H1 (cell line): ENCODE data around the gene PLGRKT. TPM values are rescaled to one million over a fixed set of nuclear protein-coding genes. Genes with fewer than 3 reads are reported as not detected.

Experiments
- CTCF ChIA-PET: fragments of 300-600 bp; sonication (Branson Sonifier 250); formaldehyde crosslinking; loops from one replicate; lab custom pipeline; 2021; ENCODE audit not compliant: partially characterized antibody; lab: Charles Lee
- POLR2A ChIA-PET: fragments of 300-600 bp; sonication (Branson Sonifier 250); formaldehyde crosslinking; loops from one replicate; lab custom pipeline; 2021; ENCODE audit warnings: inconsistent platforms; ENCODE audit not compliant: partially characterized antibody; lab: Charles Lee
- DNase-seq, 2 experiments: peaks; one replicate each; pipeline versions ENCODE4 v3.0.0 to v3.0.0-alpha.2; 2010 to 2022; ENCODE audit warnings: low spot score in 2 of 2, low read depth in 1 of 2, mixed read lengths in 1 of 2
- FAIRE-seq: peaks from 2 replicates; lab custom pipeline; 2011; peaks lifted over from hg19 to GRCh38; lab: Jason Lieb, UNC
- H2AFZ ChIP-seq: 2 replicates; pipeline ENCODE4 v1.8.1; 2012; ENCODE audit warnings: low read length, inconsistent platforms
- H2AK5ac ChIP-seq: 2 replicates; pipeline ENCODE4 v1.6.1; 2013; ENCODE audit warnings: low read depth, low read length
- H2BK120ac ChIP-seq: replicated peaks from 2 replicates; pipeline ENCODE3; 2013; ENCODE audit warnings: low read depth, low read length, inconsistent platforms
- H2BK12ac ChIP-seq: 2 replicates; pipeline ENCODE4 v1.6.1; 2013; ENCODE audit warnings: low read depth, low read length
- H2BK15ac ChIP-seq: 2 replicates; pipeline ENCODE4 v1.6.1; 2013; ENCODE audit warnings: low read length
- H2BK20ac ChIP-seq: 2 replicates; pipeline ENCODE4 v1.6.1; 2013; ENCODE audit warnings: low read length
- H2BK5ac ChIP-seq: 2 replicates; pipeline ENCODE4 v1.6.1; 2013; ENCODE audit warnings: low read depth, low read length
- H3K14ac ChIP-seq: 2 replicates; pipeline ENCODE4 v1.6.1; 2013; ENCODE audit warnings: inconsistent platforms; ENCODE audit not compliant: insufficient read length
- H3K18ac ChIP-seq: 2 replicates; pipeline ENCODE4 v1.6.1; 2013; ENCODE audit warnings: low read length; ENCODE audit errors: extremely low read depth
- H3K23ac ChIP-seq: 2 replicates; pipeline ENCODE4 v1.6.1; 2013; ENCODE audit warnings: inconsistent platforms; ENCODE audit not compliant: insufficient read length
- H3K23me2 ChIP-seq: 2 replicates; pipeline ENCODE4 v1.6.1; 2013; ENCODE audit warnings: low read depth, low read length
- H3K27ac ChIP-seq: 2 replicates; pipeline ENCODE4 v1.6.1; 2011; ENCODE audit warnings: low read depth, low read length, inconsistent platforms
- H3K27me3 ChIP-seq, 4 experiments: replicated peaks in 1 of 4; 1 replicate in 1 of 4; 2 replicates in 3 of 4; pipeline versions ENCODE4 v1.6.1 to v1.8.1; 2011 to 2013; ENCODE audit warnings: low read length in 3 of 4, mild to moderate bottlenecking in 3 of 4, inconsistent platforms in 2 of 4, mixed read lengths in 2 of 4, moderate library complexity in 1 of 4; ENCODE audit not compliant: control insufficient read depth in 3 of 4, insufficient read depth in 3 of 4; ENCODE audit errors: extremely low read depth in 1 of 4
- H3K36me3 ChIP-seq, 4 experiments: 2 replicates each; pipeline versions ENCODE4 v1.6.1 to v1.8.1; 2011 to 2013; ENCODE audit warnings: mild to moderate bottlenecking in 4 of 4, low read length in 3 of 4, moderate library complexity in 2 of 4, control low read depth in 1 of 4, inconsistent platforms in 1 of 4; ENCODE audit not compliant: insufficient read depth in 4 of 4, control insufficient read depth in 2 of 4
- H3K4ac ChIP-seq: replicated peaks from 2 replicates; pipeline ENCODE3; 2013; ENCODE audit warnings: low read length, low read depth, mixed read lengths, inconsistent platforms; ENCODE audit not compliant: insufficient read length
- H3K4me1 ChIP-seq, 4 experiments: replicated peaks in 1 of 4; 1 replicate in 1 of 4; 2 replicates in 3 of 4; pipeline versions ENCODE4 v1.6.1 to v1.8.1; 2011 to 2013; ENCODE audit warnings: low read length in 3 of 4, inconsistent platforms in 2 of 4, mixed read lengths in 1 of 4; ENCODE audit not compliant: insufficient read depth in 4 of 4, control insufficient read depth in 3 of 4
- H3K4me2 ChIP-seq, 2 experiments: 2 replicates each; pipeline versions ENCODE4 v1.6.1 to v1.8.1; 2011 to 2013; ENCODE audit warnings: low read depth in 2 of 2, low read length in 2 of 2, control low read depth in 1 of 2, inconsistent platforms in 1 of 2, mild to moderate bottlenecking in 1 of 2; ENCODE audit not compliant: insufficient read depth in 1 of 2
- H3K4me3 ChIP-seq, 4 experiments: fragments of 200-600, 300-600 bp in 1 of 4; sonication (generic), shearing (Covaris generic), sonication (Bioruptor Twin) in 1 of 4; 2 replicates each; pipeline versions ENCODE4 v1.5.1 to v1.8.1; 2011 to 2016; ENCODE audit warnings: low read length in 4 of 4, low read depth in 3 of 4, control low read depth in 2 of 4, inconsistent platforms in 2 of 4, mild to moderate bottlenecking in 2 of 4, mixed read lengths in 1 of 4, moderate library complexity in 1 of 4; ENCODE audit not compliant: insufficient read depth in 2 of 4; ENCODE audit errors: extremely low read depth in 1 of 4
- H3K56ac ChIP-seq: replicated peaks from 2 replicates; pipeline ENCODE3; 2013; ENCODE audit warnings: low read depth, mild to moderate bottlenecking, mixed read lengths, low read length, inconsistent platforms; ENCODE audit not compliant: insufficient read length
- H3K79me1 ChIP-seq: 2 replicates; pipeline ENCODE4 v1.6.1; 2013; ENCODE audit warnings: low read depth, low read length, control low read depth
- H3K79me2 ChIP-seq, 2 experiments: 2 replicates each; pipeline versions ENCODE4 v1.6.1 to v1.8.1; 2012 to 2013; ENCODE audit warnings: low read length in 2 of 2, mild to moderate bottlenecking in 2 of 2, inconsistent platforms in 1 of 2; ENCODE audit not compliant: insufficient read depth in 2 of 2, control insufficient read depth in 1 of 2
- H3K9ac ChIP-seq, 4 experiments: replicated peaks in 1 of 4; 1 replicate in 1 of 4; 2 replicates in 3 of 4; pipeline versions ENCODE4 v1.6.1 to v1.8.1; 2011 to 2013; ENCODE audit warnings: low read depth in 3 of 4, low read length in 3 of 4, control low read depth in 2 of 4, mild to moderate bottlenecking in 2 of 4, moderate library complexity in 2 of 4, inconsistent platforms in 1 of 4; ENCODE audit errors: extremely low read depth in 1 of 4
- H3K9me3 ChIP-seq, 2 experiments: 2 replicates each; pipeline versions ENCODE4 v1.6.1 to v1.8.1; 2012 to 2013; ENCODE audit warnings: mild to moderate bottlenecking in 2 of 2, moderate library complexity in 2 of 2, control low read depth in 1 of 2, inconsistent platforms in 1 of 2, low read depth in 1 of 2, low read length in 1 of 2, mixed read lengths in 1 of 2; ENCODE audit not compliant: insufficient read depth in 2 of 2
- H4K20me1 ChIP-seq, 2 experiments: replicated peaks in 1 of 2; 2 replicates each; pipeline versions ENCODE3 to v1.8.1; 2011 to 2013; ENCODE audit warnings: inconsistent platforms in 2 of 2, low read length in 2 of 2, mild to moderate bottlenecking in 1 of 2; ENCODE audit not compliant: insufficient read depth in 2 of 2, control insufficient read depth in 1 of 2
- H4K5ac ChIP-seq: 2 replicates; pipeline ENCODE4 v1.6.1; 2013; ENCODE audit warnings: low read length, low read depth, mixed read lengths, inconsistent platforms; ENCODE audit not compliant: insufficient read length
- H4K8ac ChIP-seq: 2 replicates; pipeline ENCODE4 v1.8.0; 2013; ENCODE audit warnings: mild to moderate bottlenecking, moderate library complexity, low read length, inconsistent platforms; ENCODE audit not compliant: insufficient read depth; ENCODE audit errors: extremely low read depth
- H4K91ac ChIP-seq: replicated peaks from 2 replicates; pipeline ENCODE3; 2013; ENCODE audit warnings: low read length, mixed read lengths, inconsistent platforms; ENCODE audit not compliant: insufficient read length
- ASH2L ChIP-seq: fragments of 200-600, 300-600 bp; sonication (generic); IDR thresholded peaks from one replicate; pipeline ENCODE4 v1.7.1; 2017; ENCODE audit warnings: low read length
- BACH1 ChIP-seq: IDR thresholded peaks from 2 replicates; pipeline ENCODE4 v1.6.1; 2012; ENCODE audit warnings: low read length, improper control_type of control experiment
- CBX5 ChIP-seq: fragments of 300-800, 300-1000 bp; sonication (generic); IDR thresholded peaks from 2 replicates; pipeline ENCODE4 v1.7.1; 2016; ENCODE audit warnings: antibody characterized with exemption, low read length, low read depth
- CEBPB ChIP-seq: IDR thresholded peaks from 2 replicates; pipeline ENCODE4 v1.6.1; 2012; ENCODE audit warnings: low read depth, low read length
- CTBP2 ChIP-seq: IDR thresholded peaks from 2 replicates; pipeline ENCODE4 v1.7.0; 2011; ENCODE audit warnings: borderline replicate concordance, mild to moderate bottlenecking, moderate library complexity, mixed read lengths, low read length; ENCODE audit not compliant: insufficient read depth, insufficient read length
- RAD21 ChIP-seq, 2 experiments: IDR thresholded peaks in 1 of 2; conservative IDR thresholded peaks in 1 of 2; 2 replicates each; pipeline ENCODE4 v1.6.1; 2011; ENCODE audit warnings: low read depth in 2 of 2, low read length in 2 of 2, improper control_type of control experiment in 1 of 2, inconsistent platforms in 1 of 2, mild to moderate bottlenecking in 1 of 2, moderate library complexity in 1 of 2
- RFX5 ChIP-seq: IDR thresholded peaks from 2 replicates; pipeline ENCODE4 v1.6.1; 2011; ENCODE audit warnings: low read depth, low read length, improper control_type of control experiment, borderline replicate concordance
- SIN3A ChIP-seq, 2 experiments: IDR thresholded peaks in 1 of 2; conservative IDR thresholded peaks in 1 of 2; 2 replicates each; pipeline ENCODE4 v1.6.1; 2011 to 2012; ENCODE audit warnings: low read length in 2 of 2, improper control_type of control experiment in 1 of 2, low read depth in 1 of 2, mild to moderate bottlenecking in 1 of 2
- SP2 ChIP-seq: IDR thresholded peaks from 2 replicates; pipeline ENCODE4 v1.6.1; 2012; ENCODE audit warnings: mild to moderate bottlenecking, low read length, inconsistent platforms
- SUZ12 ChIP-seq: fragments of 200-600 bp; sonication (generic); IDR thresholded peaks from 2 replicates; pipeline ENCODE4 v1.6.1; 2012; ENCODE audit warnings: mild to moderate bottlenecking, inconsistent platforms, low read length, moderate library complexity, mixed read lengths
- TEAD4 ChIP-seq: IDR thresholded peaks from 2 replicates; pipeline ENCODE4 v1.6.1; 2012; ENCODE audit warnings: low read depth, low read length, inconsistent platforms, mixed read lengths
- WGBS, 2 experiments: shearing (Covaris generic) in 1 of 2; methylation state at CpG; one replicate each; pipeline versions ENCODE4 v1.1.6 to v1.1.7; 2013 to 2015; ENCODE audit warnings: low lambda C conversion rate in 2 of 2, mixed read lengths in 2 of 2, inconsistent platforms in 1 of 2, low coverage in 1 of 2, missing lambda C conversion rate in 1 of 2; ENCODE audit not compliant: insufficient replicate concordance in 2 of 2, insufficient coverage in 1 of 2, insufficient read length in 1 of 2; ENCODE audit errors: extremely low coverage in 1 of 2, missing lambda C conversion rate in 1 of 2; 5-methylcytosine and 5-hydroxymethylcytosine counted together
- polyA plus RNA-seq, 7 experiments: library from polyadenylated mRNA; depleted of rRNA in 3 of 7; stranded (reverse) in 5 of 7; unstranded in 2 of 7; fragments of >200 nt in 5 of 7; fragments of 200-250 nt in 2 of 7; gene quantifications; 1 replicate in 5 of 7; 2 replicates in 1 of 7; 4 replicates in 1 of 7; pipeline versions ENCODE4 v1.2.1 to v1.2.3, GENCODE V29; 2011 to 2013; ENCODE audit warnings: missing spikeins in 2 of 7, mixed read lengths in 2 of 7
- total RNA-seq: library from RNA; stranded (reverse); fragmentation: NEBNext Ultra II Directional; extraction: Animal tissue kit (Norgen Biotek cat#: 25700); gene quantifications from 2 replicates; pipeline ENCODE4 v1.2.1, GENCODE V29; 2021

The PLGRKT gene
- total and polyA plus RNA-seq, 2 of the 8 experiments (the other 6 are each of a cell fraction or from before 2014, with no cell fraction given): 5.4 to 15.7 TPM

GRCh38 chr9:5450359-5451091 lies 12.8 kb upstream of the PLGRKT start, which contains the start of gene CD274:
CD274 (plus strand) TSS chr9:5450542; CDS start chr9:5456114, 5,572 bp downstream.
- Histone ChIP-seq H4K20me1 (no peaks in the 10 kb centered on the region), H3K27me3 (no peaks in the 10 kb centered on the region; a peak in 1 of 7 replicates), H3K79me1 (no peaks in the 10 kb centered on the region), H3K4ac (no peak within 1 kb of the TSS), H2AFZ (peak within 1 kb of the TSS; percentile 78), H2BK12ac (no peak within 1 kb of the TSS), H3K14ac (no peak within 1 kb of the TSS), H2AK5ac (no peak within 1 kb of the TSS), H2BK20ac (no peak within 1 kb of the TSS), H2BK5ac (no peak within 1 kb of the TSS), H3K56ac (no peak within 1 kb of the TSS), H4K5ac (no peak within 1 kb of the TSS), H4K91ac (no peak within 1 kb of the TSS), H3K36me3 (no peaks in the 10 kb centered on the region), H3K4me1 (peaks cover 0 to 2% (median 0%) of the 10 kb centered on the region in 4 experiments; a peak in 2 of 7 replicates), H3K4me2 (peak within 1 kb of the TSS; percentile 23 to 68), H2BK15ac (no peak within 1 kb of the TSS), H4K8ac (no peak within 1 kb of the TSS), H3K9me3 (no peaks in the 10 kb centered on the region), H3K9ac (no peak within 1 kb of the TSS), H3K23ac (no peak within 1 kb of the TSS), H2BK120ac (no peak within 1 kb of the TSS), H3K4me3 (peak within 1 kb of the TSS; percentile 27 to 52 (median 28); a peak in 5 of 8 replicates), H3K23me2 (no peaks in the 10 kb centered on the region; the same call in 1 of the 2 replicates), H3K18ac (no peak within 1 kb of the TSS; the same call in 1 of the 2 replicates), H3K27ac (no peak within 1 kb of the TSS), H3K79me2 (no peaks in the 10 kb centered on the region)
- POLR2A ChIA-PET: interaction anchor here (1.4 to 1.7 kb wide), 2 partner anchors 12 to 13 kb away, joined by 4 to 6 read pairs; partner anchors contain the start of gene PLGRKT
- 16% methylated on average over 34 of the region's 36 CpGs; no CpG with 5 or more reads in 1 of the 2 experiments for WGBS, 2 experiments
- peak; percentile 32 for FAIRE-seq
- DNase-seq: peak; percentile 79 to 86
- CTCF ChIA-PET: interaction anchor here (0.5 to 2.6 kb wide), 36 partner anchors 8 to 705 kb away, joined by 3 to 42 read pairs (median 4); no protein-coding TSS in a partner anchor
- no peak for TF ChIP-seq CBX5
- TF ChIP-seq SP2: peak; percentile 10; the same call in 1 of the 2 replicates
- TF ChIP-seq SUZ12: no peak
- TF ChIP-seq RAD21 (IDR thresholded peaks at IDR 0.05 in 1 of 2, conservative IDR thresholded peaks at IDR 0.05 in 1 of 2; ENCODE audit: low read depth in 2 of 2, low read length in 2 of 2): peak; percentile 85 to 89
- peak; percentile 71 for TF ChIP-seq ASH2L
- peak; percentile 79 for TF ChIP-seq CEBPB
- TF ChIP-seq CTBP2: no peak
- peak; percentile 53; the same call in 1 of the 2 replicates for TF ChIP-seq TEAD4
- TF ChIP-seq BACH1: peak; percentile 38; the same call in 1 of the 2 replicates
- TF ChIP-seq RFX5: no peak
- 0 out of 4 replicates have a peak, but pooled peaks of 1 of the 2 experiments have one; percentile 74 for TF ChIP-seq SIN3A (conservative IDR thresholded peaks at IDR 0.05 in 1 of 2, IDR thresholded peaks at IDR 0.05 in 1 of 2; ENCODE audit: low read depth in 1 of 2, low read length in 2 of 2)
